Right atrium auricular region (tissue), 2 donors: ENCODE results near the gene PBRM1. TPM values are rescaled to one million over a fixed set of nuclear protein-coding genes. Genes with fewer than 3 reads are reported as not detected.

Experiments used
- DNase-seq: peaks from one replicate; pipeline ENCODE4 v3.0.0-alpha.2; 2019; ENCODE audit warnings: low spot score
- H3K27ac ChIP-seq, 2 donors: fragments of 200-600 bp; sonication (generic); 1 replicate in 1 of 2; 2 replicates in 1 of 2; pipeline ENCODE4 v1.5.1; 2016 to 2019
- H3K27me3 ChIP-seq, 2 donors: fragments of 200-600 bp; sonication (generic); one replicate each; pipeline versions ENCODE4 v1.5.1 to v1.6.0; 2017 to 2019
- H3K36me3 ChIP-seq: fragments of 200-600 bp; sonication (generic); one replicate; pipeline ENCODE4 v1.5.1; 2016
- H3K4me1 ChIP-seq, 2 donors: fragments of 200-600 bp; sonication (generic); one replicate each; pipeline versions ENCODE4 v1.5.1 to v1.6.0; 2017 to 2019
- H3K4me3 ChIP-seq, 2 donors: fragments of 200-600 bp; sonication (generic); 1 replicate in 1 of 2; 2 replicates in 1 of 2; pipeline ENCODE4 v1.5.1; 2017 to 2019; ENCODE audit warnings: mild to moderate bottlenecking in 1 of 2, moderate library complexity in 1 of 2
- H3K9me3 ChIP-seq, 2 donors: fragments of 200-600 bp; sonication (generic); one replicate each; pipeline ENCODE4 v1.5.1; 2019
- total RNA-seq, 2 donors: library from RNA; depleted of rRNA; stranded (reverse); fragments of >200 nt; gene quantifications; one replicate each; pipeline ENCODE4 v1.1.0, GENCODE V29; 2016
- TF ChIP-seq, protein P1 (sequence below), 2 donors: fragments of 200-600 bp; sonication (generic); IDR thresholded peaks; one replicate each; pipeline ENCODE4 v1.5.1; 2019; ENCODE audit warnings: antibody characterized with exemption in 2 of 2

PBRM1 gene
- total RNA-seq, 2 donors from 2014 or later = 39.8 to 40.6 TPM

DNA sequence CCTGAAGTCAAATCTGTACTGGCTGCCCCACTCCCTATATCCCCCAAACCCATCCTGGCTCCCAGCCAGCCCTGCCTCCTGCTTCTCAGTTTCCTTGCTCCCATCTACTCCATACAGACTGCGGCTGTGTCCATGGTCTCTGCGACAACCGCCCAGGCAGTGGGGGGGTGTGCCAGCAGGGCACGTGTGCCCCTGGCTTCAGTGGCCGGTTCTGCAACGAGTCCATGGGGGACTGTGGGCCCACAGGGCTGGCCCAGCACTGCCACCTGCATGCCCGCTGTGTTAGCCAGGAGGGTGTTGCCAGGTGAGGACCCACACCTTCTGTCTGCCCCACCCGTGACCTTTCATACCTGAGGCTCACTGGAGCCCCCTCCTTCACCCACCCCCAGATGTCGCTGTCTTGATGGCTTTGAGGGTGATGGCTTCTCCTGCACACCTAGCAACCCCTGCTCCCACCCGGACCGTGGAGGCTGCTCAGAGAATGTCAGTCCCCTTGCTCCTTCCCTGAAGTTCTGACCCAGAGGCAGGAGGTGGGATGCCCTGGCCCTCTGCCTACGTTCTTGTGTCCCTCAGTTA, 175.9 kb downstream of the PBRM1 start:
- H3K27me3 ChIP-seq = no peaks in the 10 kb centered on the region
- no peak overlapping the region for H3K27ac ChIP-seq
- TF ChIP-seq, protein P1, sequence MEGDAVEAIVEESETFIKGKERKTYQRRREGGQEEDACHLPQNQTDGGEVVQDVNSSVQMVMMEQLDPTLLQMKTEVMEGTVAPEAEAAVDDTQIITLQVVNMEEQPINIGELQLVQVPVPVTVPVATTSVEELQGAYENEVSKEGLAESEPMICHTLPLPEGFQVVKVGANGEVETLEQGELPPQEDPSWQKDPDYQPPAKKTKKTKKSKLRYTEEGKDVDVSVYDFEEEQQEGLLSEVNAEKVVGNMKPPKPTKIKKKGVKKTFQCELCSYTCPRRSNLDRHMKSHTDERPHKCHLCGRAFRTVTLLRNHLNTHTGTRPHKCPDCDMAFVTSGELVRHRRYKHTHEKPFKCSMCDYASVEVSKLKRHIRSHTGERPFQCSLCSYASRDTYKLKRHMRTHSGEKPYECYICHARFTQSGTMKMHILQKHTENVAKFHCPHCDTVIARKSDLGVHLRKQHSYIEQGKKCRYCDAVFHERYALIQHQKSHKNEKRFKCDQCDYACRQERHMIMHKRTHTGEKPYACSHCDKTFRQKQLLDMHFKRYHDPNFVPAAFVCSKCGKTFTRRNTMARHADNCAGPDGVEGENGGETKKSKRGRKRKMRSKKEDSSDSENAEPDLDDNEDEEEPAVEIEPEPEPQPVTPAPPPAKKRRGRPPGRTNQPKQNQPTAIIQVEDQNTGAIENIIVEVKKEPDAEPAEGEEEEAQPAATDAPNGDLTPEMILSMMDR (IDR thresholded peaks at IDR 0.05) = no peak
- no peak for DNase-seq
- no peaks in the 10 kb centered on the region for H3K36me3 ChIP-seq
- no peaks in the 10 kb centered on the region for H3K9me3 ChIP-seq
- no peak overlapping the region for H3K4me3 ChIP-seq
- H3K4me1 ChIP-seq = no peaks in the 10 kb centered on the region

DNA sequence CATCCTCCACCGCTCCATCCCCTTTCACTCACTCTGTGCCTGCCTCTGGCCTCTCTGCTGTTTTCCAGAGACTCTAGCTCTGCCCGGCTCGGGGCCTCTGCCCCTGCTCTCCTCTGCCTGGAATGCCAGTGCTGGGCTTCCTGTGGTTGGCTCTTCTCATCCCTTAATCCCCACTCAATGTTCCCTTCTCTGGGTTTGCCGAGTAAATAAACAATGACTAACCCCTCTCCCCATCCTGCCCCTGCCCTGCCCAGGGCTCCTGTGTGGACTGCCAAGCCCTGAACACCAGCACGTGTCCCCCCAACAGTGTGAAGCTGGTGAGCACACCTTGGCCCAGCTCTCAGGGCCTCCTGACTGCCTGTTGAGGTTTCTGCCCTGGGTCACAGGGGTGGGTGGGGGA, 178.4 kb downstream of the PBRM1 start:
- no peaks in the 10 kb centered on the region for H3K4me1 ChIP-seq
- no peaks in the 10 kb centered on the region for H3K9me3 ChIP-seq
- H3K27ac ChIP-seq = no peak overlapping the region
- DNase-seq = no peak
- H3K4me3 ChIP-seq = no peak overlapping the region
- TF ChIP-seq, protein P1 (IDR thresholded peaks at IDR 0.05) = no peak
- no peaks in the 10 kb centered on the region for H3K36me3 ChIP-seq
- H3K27me3 ChIP-seq = no peaks in the 10 kb centered on the region

DNA sequence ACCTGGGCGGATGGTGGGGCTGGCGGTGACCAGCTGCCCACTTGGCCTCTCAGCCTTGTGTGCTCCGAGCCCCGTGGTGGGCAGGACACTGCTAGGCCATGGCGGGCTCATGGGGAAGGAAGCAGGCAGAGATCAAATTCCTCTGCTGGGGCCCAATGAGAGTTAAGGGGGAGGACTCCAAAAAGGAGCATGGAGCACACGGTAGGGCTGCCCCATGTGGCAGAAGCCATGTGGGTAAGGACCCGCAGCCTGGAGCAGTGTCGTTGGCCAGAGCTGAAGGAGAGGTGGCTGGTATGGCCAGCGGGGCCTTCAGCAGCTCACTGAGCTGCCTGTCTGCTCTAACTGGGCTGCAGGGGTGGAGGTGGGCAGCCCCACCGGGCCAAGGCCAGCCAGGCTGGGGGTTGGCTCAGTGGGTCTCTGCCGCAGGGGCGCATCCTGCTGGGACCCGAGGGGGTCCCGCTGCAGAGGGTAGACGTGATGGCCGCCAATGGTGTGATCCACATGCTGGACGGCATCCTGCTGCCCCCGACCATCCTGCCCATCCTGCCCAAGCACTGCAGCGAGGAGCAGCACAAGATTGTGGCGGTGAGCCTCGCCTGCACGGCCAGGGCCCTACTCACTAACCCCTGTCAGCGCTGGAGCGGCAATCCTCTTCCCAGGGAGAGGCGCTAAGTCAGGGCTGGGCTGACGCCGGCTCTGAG, 179.3 kb downstream of the PBRM1 start:
- H3K27ac ChIP-seq = no peak overlapping the region
- no peak for DNase-seq
- no peaks in the 10 kb centered on the region for H3K4me1 ChIP-seq
- no peaks in the 10 kb centered on the region for H3K9me3 ChIP-seq
- no peaks in the 10 kb centered on the region for H3K36me3 ChIP-seq
- TF ChIP-seq, protein P1 (IDR thresholded peaks at IDR 0.05) = no peak
- no peak overlapping the region for H3K4me3 ChIP-seq
- no peaks in the 10 kb centered on the region for H3K27me3 ChIP-seq

DNA sequence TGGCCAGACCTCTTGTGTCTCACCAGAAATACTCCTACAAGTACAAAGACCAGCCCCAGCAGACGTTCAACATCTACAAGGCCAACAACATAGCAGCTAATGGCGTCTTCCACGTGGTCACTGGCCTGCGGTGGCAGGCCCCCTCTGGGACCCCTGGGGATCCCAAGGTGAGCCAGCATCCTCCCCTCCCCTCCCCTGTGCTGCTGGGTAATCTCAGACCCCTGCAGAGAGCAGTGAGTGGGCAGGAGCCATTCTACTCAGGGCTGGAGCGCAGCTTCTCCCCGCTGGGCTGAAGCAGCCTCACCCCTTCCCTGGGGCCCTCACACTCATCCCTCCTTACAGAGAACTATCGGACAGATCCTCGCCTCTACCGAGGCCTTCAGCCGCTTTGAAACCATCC, 180.7 kb downstream of the PBRM1 start:
- TF ChIP-seq, protein P1 (IDR thresholded peaks at IDR 0.05) = no peak
- H3K36me3 ChIP-seq = no peaks in the 10 kb centered on the region

DNA sequence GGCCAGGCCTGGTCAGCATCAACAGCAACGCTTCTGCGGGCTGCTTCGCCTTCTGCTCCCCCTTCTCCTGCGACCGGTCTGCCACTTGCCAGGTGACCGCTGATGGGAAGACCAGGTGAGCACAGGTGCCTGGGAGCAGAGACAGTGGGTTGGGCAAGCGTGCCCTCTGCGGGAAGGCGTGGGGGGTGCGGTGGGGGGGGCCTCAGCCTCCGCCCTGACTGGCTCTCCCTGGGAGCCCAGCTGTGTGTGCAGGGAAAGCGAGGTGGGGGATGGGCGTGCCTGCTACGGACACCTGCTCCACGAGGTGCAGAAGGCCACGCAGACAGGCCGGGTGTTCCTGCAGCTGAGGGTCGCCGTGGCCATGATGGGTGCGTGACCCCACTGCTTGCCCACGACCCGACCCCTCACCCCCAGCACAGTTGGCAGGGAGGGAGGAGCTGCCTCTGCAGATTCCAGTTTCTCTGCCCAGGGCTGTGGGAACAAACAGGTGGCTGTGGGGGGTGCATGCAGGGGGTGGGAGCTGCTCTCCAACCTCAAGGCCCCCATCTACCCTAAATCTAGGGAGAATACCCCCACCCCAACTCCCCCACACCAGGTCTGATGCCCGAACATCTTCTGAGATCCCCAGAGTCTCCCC, 181.8 kb downstream of the PBRM1 start:
- Histone ChIP-seq H3K36me3 (no peaks in the 10 kb centered on the region), H3K9me3 (no peaks in the 10 kb centered on the region), H3K27me3 (no peaks in the 10 kb centered on the region), H3K4me3 (no peak overlapping the region), H3K4me1 (no peaks in the 10 kb centered on the region), H3K27ac (no peak overlapping the region)
- DNase-seq = no peak
- TF ChIP-seq, protein P1 (IDR thresholded peaks at IDR 0.05) = no peak

More for the DNA sequence above, 180.7 kb downstream of the PBRM1 start:
- Histone ChIP-seq H3K9me3 (no peaks in the 10 kb centered on the region), H3K4me3 (no peak overlapping the region), H3K4me1 (no peaks in the 10 kb centered on the region), H3K27me3 (no peaks in the 10 kb centered on the region), H3K27ac (no peak overlapping the region)
- DNase-seq = no peak
